GM12878 (cell line): ENCODE measurements around the gene RBMS3. TPM values are rescaled to one million over a fixed set of nuclear protein-coding genes. Genes with fewer than 3 reads are reported as not detected.

Experiments used
- ATAC-seq: fragments of 200-7000 bp; cut with Tn5 transposase; 3 replicates; pipeline ENCODE4 v1.9.1; 2020; ENCODE audit warnings: mild to moderate bottlenecking, moderate library complexity
- BruUV-seq: library from RNA; stranded (reverse); fragments of 400-500 nt; replicated peaks from 2 replicates; lab custom pipeline; 2021; lab: Mats Ljungman, UMichigan
- CTCF ChIA-PET: fragments of 300-600 bp; sonication (Branson Sonifier 250); formaldehyde crosslinking; extraction: SDS; loops from one replicate; lab custom pipeline; 2021; ENCODE audit warnings: inconsistent platforms; lab: Yijun Ruan, JAX
- POLR2A ChIA-PET: fragments of 350-600 bp; formaldehyde crosslinking; extraction: SDS; loops from one replicate; lab custom pipeline; 2021; ENCODE audit warnings: inconsistent platforms; lab: Charles Lee
- RAD21 ChIA-PET: fragments of 300-600 bp; sonication (Branson Sonifier 250); formaldehyde crosslinking; loops from one replicate; lab custom pipeline; 2023; ENCODE audit warnings: antibody characterized with exemption; ENCODE audit not compliant: unreplicated experiment; lab: Charles Lee
- SMC1A ChIA-PET: fragments of 300-600 bp; sonication (Branson Sonifier 250); formaldehyde crosslinking; loops from one replicate; lab custom pipeline; 2023; ENCODE audit not compliant: unreplicated experiment, uncharacterized antibody; lab: Charles Lee
- DNase-seq: peaks from one replicate; pipeline ENCODE4 v3.0.0-alpha.2; 2011; ENCODE audit warnings: low read depth, low spot score
- FAIRE-seq: peaks from 3 replicates; lab custom pipeline; 2011; peaks lifted over from hg19 to GRCh38; lab: Jason Lieb, UNC
- H2AFZ ChIP-seq: 2 replicates; pipeline ENCODE4 v1.6.0; 2011; ENCODE audit warnings: low read depth, low read length, control low read depth; ENCODE audit not compliant: control insufficient read depth
- H3K27ac ChIP-seq: 2 replicates; pipeline ENCODE4 v1.5.1; 2011; ENCODE audit warnings: control low read depth; ENCODE audit not compliant: control insufficient read depth, insufficient read depth
- H3K27me3 ChIP-seq, 2 experiments: replicated peaks in 1 of 2; 2 replicates each; pipeline versions ENCODE4 v1.6.0 to v1.6.1; 2011; ENCODE audit warnings: low read length in 1 of 2; ENCODE audit not compliant: control insufficient read depth in 2 of 2, insufficient read depth in 2 of 2
- H3K36me3 ChIP-seq, 2 experiments: 2 replicates each; pipeline ENCODE4 v1.5.1; 2011; ENCODE audit warnings: low read length in 1 of 2; ENCODE audit not compliant: control insufficient read depth in 2 of 2, insufficient read depth in 2 of 2
- H3K4me1 ChIP-seq: 2 replicates; pipeline ENCODE4 v1.6.1; 2011; ENCODE audit warnings: mild to moderate bottlenecking, low read length, moderate library complexity, mixed read lengths; ENCODE audit not compliant: control insufficient read depth, insufficient read depth
- H3K4me2 ChIP-seq: 2 replicates; pipeline ENCODE4 v1.6.0; 2011; ENCODE audit warnings: control low read depth; ENCODE audit not compliant: control insufficient read depth, insufficient read depth
- H3K4me3 ChIP-seq: fragments of 200-600 bp; sonication (generic); 2 replicates; pipeline ENCODE4 v1.5.1; 2016
- H3K79me2 ChIP-seq: 2 replicates; pipeline ENCODE4 v1.6.0; 2011; ENCODE audit warnings: low read length; ENCODE audit not compliant: control insufficient read depth, insufficient read depth
- H3K9ac ChIP-seq: 2 replicates; pipeline ENCODE4 v1.8.0; 2011; ENCODE audit warnings: low read length, control low read depth, mixed read lengths; ENCODE audit not compliant: control insufficient read depth, insufficient read depth
- H3K9me3 ChIP-seq: replicated peaks from 3 replicates; pipeline ENCODE4 v1.5.1; 2011; ENCODE audit warnings: mild to moderate bottlenecking, low read length; ENCODE audit not compliant: control insufficient read depth, insufficient read depth
- H4K20me1 ChIP-seq: 2 replicates; pipeline ENCODE4 v1.6.0; 2011; ENCODE audit not compliant: control insufficient read depth, insufficient read depth
- ASH2L ChIP-seq: fragments of 300-600, 200-600 bp; sonication (generic); IDR thresholded peaks from 2 replicates; pipeline ENCODE4 v1.6.1; 2017; ENCODE audit warnings: low read depth, mild to moderate bottlenecking, borderline replicate concordance
- ATF7 ChIP-seq: fragments of 450-650 bp; IDR thresholded peaks from 2 replicates; pipeline ENCODE4 v1.6.1; 2016; ENCODE audit warnings: low read depth, mild to moderate bottlenecking
- BACH1 ChIP-seq: fragments of 450-650 bp; IDR thresholded peaks from 2 replicates; pipeline ENCODE4 v1.6.1; 2017; ENCODE audit warnings: mild to moderate bottlenecking, borderline replicate concordance
- BCL11A ChIP-seq: IDR thresholded peaks from 2 replicates; pipeline ENCODE4 v1.6.1; 2011; ENCODE audit warnings: low read depth, low read length
- CEBPB ChIP-seq, 2 experiments: fragments of 150-350 bp in 1 of 2; IDR thresholded peaks; 2 replicates each; pipeline ENCODE4 v1.6.1; 2012 to 2014; ENCODE audit warnings: low read depth in 2 of 2, low read length in 2 of 2, borderline replicate concordance in 1 of 2, inconsistent platforms in 1 of 2
- EGR1 ChIP-seq, 2 experiments: IDR thresholded peaks; 1 replicate in 1 of 2; 2 replicates in 1 of 2; pipeline ENCODE4 v1.6.1; 2011 to 2012; ENCODE audit warnings: low read depth in 2 of 2, low read length in 2 of 2, borderline replicate concordance in 1 of 2, mild to moderate bottlenecking in 1 of 2, moderate library complexity in 1 of 2
- FOS ChIP-seq: IDR thresholded peaks from 3 replicates; pipeline ENCODE4 v1.6.1; 2011; ENCODE audit warnings: borderline replicate concordance; ENCODE audit not compliant: insufficient read length; ENCODE audit errors: extremely low read depth
- GABPA ChIP-seq: IDR thresholded peaks from 2 replicates; pipeline ENCODE4 v1.6.1; 2014; ENCODE audit warnings: antibody characterized with exemption, low read depth, mild to moderate bottlenecking, inconsistent platforms
- HDGF ChIP-seq: fragments of 450-650 bp; IDR thresholded peaks from 2 replicates; pipeline ENCODE4 v1.6.1; 2016; ENCODE audit warnings: antibody characterized with exemption
- JUND ChIP-seq: IDR thresholded peaks from 2 replicates; pipeline ENCODE4 v1.6.1; 2012; ENCODE audit warnings: low read depth, mild to moderate bottlenecking, low read length, improper control_type of control experiment, moderate library complexity
- NBN ChIP-seq: fragments of 450-650 bp; IDR thresholded peaks from 2 replicates; pipeline ENCODE4 v1.6.1; 2016
- NFXL1 ChIP-seq: fragments of 450-650 bp; IDR thresholded peaks from 2 replicates; pipeline ENCODE4 v1.6.1; 2017; ENCODE audit warnings: antibody characterized with exemption, mild to moderate bottlenecking, borderline replicate concordance
- POLR2A ChIP-seq: IDR thresholded peaks from 2 replicates; pipeline ENCODE4 v1.6.1; 2011; ENCODE audit warnings: low read depth, mild to moderate bottlenecking, low read length
- RBBP5 ChIP-seq: fragments of 200-600 bp; sonication (generic); conservative IDR thresholded peaks from 2 replicates; pipeline ENCODE4 v1.6.1; 2016
- SKIL ChIP-seq: fragments of 450-650 bp; IDR thresholded peaks from 2 replicates; pipeline ENCODE4 v1.6.1; 2017; ENCODE audit warnings: mild to moderate bottlenecking, low read depth, inconsistent platforms; ENCODE audit not compliant: poor library complexity, severe bottlenecking
- ZZZ3 ChIP-seq: IDR thresholded peaks from 2 replicates; pipeline ENCODE4 v1.6.1; 2011; ENCODE audit warnings: low read depth; ENCODE audit not compliant: control insufficient read depth, insufficient read length
- WGBS: methylation state at CpG from one replicate; pipeline ENCODE4 v1.1.6; 2016; ENCODE audit warnings: low lambda C conversion rate; ENCODE audit not compliant: insufficient replicate concordance, insufficient coverage; ENCODE audit errors: missing lambda C conversion rate; 5-methylcytosine and 5-hydroxymethylcytosine counted together
- in situ Hi-C: fragments of 300-500 bp; cut with MboI; formaldehyde crosslinking; loops from 9 replicates; pipeline ENCODE4 v1.14.3; 2018; ENCODE audit warnings: mixed read lengths
- intact Hi-C: fragments of 100-400 bp; cut with micrococcal nuclease; formaldehyde crosslinking; loops from one replicate; pipeline ENCODE4 v1.14.2; 2022; ENCODE audit not compliant: unreplicated experiment
- polyA plus RNA-seq, 11 experiments: library from polyadenylated mRNA; depleted of rRNA in 4 of 11; unstranded in 6 of 11; stranded (reverse) in 5 of 11; fragments of >200 nt; fragmentation: Nextera tagmentation in 4 of 11; fragmentation: Illumina TruSeq in 1 of 11; extraction: Ambion mirVana in 4 of 11; extraction: Trizol in 1 of 11; gene quantifications; 1 replicate in 1 of 11; 2 replicates in 10 of 11; pipeline versions ENCODE4 v1.2.1 to v1.2.3, GENCODE V29; 2011 to 2016; ENCODE audit warnings: inconsistent platforms in 2 of 11, missing spikeins in 2 of 11, low read depth in 1 of 11
- total RNA-seq, 4 experiments: library from RNA; depleted of rRNA in 3 of 4; stranded (reverse); fragments of >200 nt in 3 of 4; fragmentation: Illumina TruSeq in 1 of 4; extraction: Trizol in 1 of 4; gene quantifications; 2 replicates each; pipeline versions ENCODE4 v1.2.1 to v1.2.3, GENCODE V29; 2013 to 2021
- TF ChIP-seq, protein P1 (sequence below): fragments of 450-650 bp; IDR thresholded peaks from 2 replicates; pipeline ENCODE4 v1.6.1; 2016; ENCODE audit warnings: mild to moderate bottlenecking
- TF ChIP-seq, protein P2 (sequence below): fragments of 450-650 bp; conservative IDR thresholded peaks from 2 replicates; pipeline ENCODE4 v1.6.1; 2017; ENCODE audit warnings: mild to moderate bottlenecking, moderate library complexity

Gene RBMS3
- total and polyA plus RNA-seq, 10 of the 15 experiments (the other 5 are each of a cell fraction or from before 2014, with no cell fraction given), result 0.79 to 4.7 (median 3.1) TPM

DNA sequence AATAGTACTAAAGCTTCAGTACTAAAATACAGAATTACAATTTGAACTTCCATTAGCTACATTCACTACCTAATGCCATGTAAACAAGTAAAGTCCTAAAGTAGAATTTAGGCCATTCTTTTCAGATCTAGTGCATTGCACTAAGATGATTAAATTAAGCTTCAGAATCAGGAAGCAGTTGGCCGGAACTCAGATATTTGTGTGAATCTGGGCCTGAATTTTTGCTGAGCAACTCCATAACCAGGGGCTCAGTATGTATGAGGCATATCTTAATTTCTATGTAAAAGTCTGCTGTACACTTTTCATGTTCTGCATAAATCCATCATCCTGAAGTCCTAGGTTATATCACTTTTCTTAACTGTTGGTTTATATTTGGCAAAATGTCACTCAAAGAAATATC lies 246.4 kb downstream of the RBMS3 start:
- H3K27ac ChIP-seq, result no peak overlapping the region
- intact Hi-C loops (no loop called here), in situ Hi-C loops (no loop called here)
- no peaks in the 10 kb centered on the region for H3K4me1 ChIP-seq
- H3K9ac ChIP-seq, result no peak overlapping the region
- no peaks in the 10 kb centered on the region; the same call in 2 of the 3 replicates for H3K9me3 ChIP-seq
- no peaks in the 10 kb centered on the region for H3K79me2 ChIP-seq
- no peak overlapping the region for H3K4me3 ChIP-seq
- RAD21 ChIA-PET, result interaction anchor here (0.6 to 0.7 kb wide), 2 partner anchors 13 to 283 kb away, joined by 3 to 5 read pairs; no protein-coding TSS in a partner anchor
- no peaks in the 10 kb centered on the region for H3K36me3 ChIP-seq
- no peak overlapping the region for H3K4me2 ChIP-seq
- no peaks in the 10 kb centered on the region for H3K27me3 ChIP-seq
- no peak overlapping the region for H2AFZ ChIP-seq
- BruUV-seq, result no TSS peak
- no peaks in the 10 kb centered on the region for H4K20me1 ChIP-seq
- TF ChIP-seq POLR2A, result no peak
- no peak for TF ChIP-seq SKIL
- no peak for TF ChIP-seq NFXL1
- TF ChIP-seq BACH1, result no peak
- TF ChIP-seq BCL11A, result no peak
- no peak for TF ChIP-seq CEBPB (IDR thresholded peaks at IDR 0.05; ENCODE audit: borderline replicate concordance in 1 of 2, low read depth in 2 of 2, low read length in 2 of 2)
- TF ChIP-seq, protein P1, sequence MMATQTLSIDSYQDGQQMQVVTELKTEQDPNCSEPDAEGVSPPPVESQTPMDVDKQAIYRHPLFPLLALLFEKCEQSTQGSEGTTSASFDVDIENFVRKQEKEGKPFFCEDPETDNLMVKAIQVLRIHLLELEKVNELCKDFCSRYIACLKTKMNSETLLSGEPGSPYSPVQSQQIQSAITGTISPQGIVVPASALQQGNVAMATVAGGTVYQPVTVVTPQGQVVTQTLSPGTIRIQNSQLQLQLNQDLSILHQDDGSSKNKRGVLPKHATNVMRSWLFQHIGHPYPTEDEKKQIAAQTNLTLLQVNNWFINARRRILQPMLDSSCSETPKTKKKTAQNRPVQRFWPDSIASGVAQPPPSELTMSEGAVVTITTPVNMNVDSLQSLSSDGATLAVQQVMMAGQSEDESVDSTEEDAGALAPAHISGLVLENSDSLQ, result no peak
- TF ChIP-seq, protein P2, sequence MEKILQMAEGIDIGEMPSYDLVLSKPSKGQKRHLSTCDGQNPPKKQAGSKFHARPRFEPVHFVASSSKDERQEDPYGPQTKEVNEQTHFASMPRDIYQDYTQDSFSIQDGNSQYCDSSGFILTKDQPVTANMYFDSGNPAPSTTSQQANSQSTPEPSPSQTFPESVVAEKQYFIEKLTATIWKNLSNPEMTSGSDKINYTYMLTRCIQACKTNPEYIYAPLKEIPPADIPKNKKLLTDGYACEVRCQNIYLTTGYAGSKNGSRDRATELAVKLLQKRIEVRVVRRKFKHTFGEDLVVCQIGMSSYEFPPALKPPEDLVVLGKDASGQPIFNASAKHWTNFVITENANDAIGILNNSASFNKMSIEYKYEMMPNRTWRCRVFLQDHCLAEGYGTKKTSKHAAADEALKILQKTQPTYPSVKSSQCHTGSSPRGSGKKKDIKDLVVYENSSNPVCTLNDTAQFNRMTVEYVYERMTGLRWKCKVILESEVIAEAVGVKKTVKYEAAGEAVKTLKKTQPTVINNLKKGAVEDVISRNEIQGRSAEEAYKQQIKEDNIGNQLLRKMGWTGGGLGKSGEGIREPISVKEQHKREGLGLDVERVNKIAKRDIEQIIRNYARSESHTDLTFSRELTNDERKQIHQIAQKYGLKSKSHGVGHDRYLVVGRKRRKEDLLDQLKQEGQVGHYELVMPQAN, result no peak
- no peak for TF ChIP-seq ATF7
- TF ChIP-seq GABPA, result no peak
- no peak for TF ChIP-seq JUND
- TF ChIP-seq ZZZ3, result no peak
- TF ChIP-seq ASH2L, result no peak
- TF ChIP-seq NBN, result no peak
- TF ChIP-seq RBBP5, result no peak
- no peak for TF ChIP-seq FOS
- TF ChIP-seq EGR1 (IDR thresholded peaks at IDR 0.05; ENCODE audit: borderline replicate concordance in 1 of 2, low read depth in 2 of 2, low read length in 2 of 2), result no peak
- TF ChIP-seq HDGF, result no peak
- 5% methylated on average over 1 of the region's 1 CpG for WGBS
- DNase-seq (no peak), ATAC-seq (no peak), FAIRE-seq (no peak)
- SMC1A ChIA-PET, result no interaction called here
- CTCF ChIA-PET, result interaction anchor here (0.9 kb wide), 1 partner anchor 12 kb away, joined by 3 read pairs; no protein-coding TSS in a partner anchor
- POLR2A ChIA-PET, result no interaction called here
